Stimulated activated CD4-positive, alpha-beta T cell treated with anti-CD3 and anti-CD28 coated beads, TNF-alpha, amount 100 ng/mL, for 4 hours (primary cell): ENCODE data around the gene UTY.

Source experiments
- DNase-seq, 3 experiments: peaks; one replicate each; pipeline ENCODE4 v3.0.0-alpha.2; 2020; ENCODE audit warnings: low read depth in 3 of 3

Gene UTY

DNA sequence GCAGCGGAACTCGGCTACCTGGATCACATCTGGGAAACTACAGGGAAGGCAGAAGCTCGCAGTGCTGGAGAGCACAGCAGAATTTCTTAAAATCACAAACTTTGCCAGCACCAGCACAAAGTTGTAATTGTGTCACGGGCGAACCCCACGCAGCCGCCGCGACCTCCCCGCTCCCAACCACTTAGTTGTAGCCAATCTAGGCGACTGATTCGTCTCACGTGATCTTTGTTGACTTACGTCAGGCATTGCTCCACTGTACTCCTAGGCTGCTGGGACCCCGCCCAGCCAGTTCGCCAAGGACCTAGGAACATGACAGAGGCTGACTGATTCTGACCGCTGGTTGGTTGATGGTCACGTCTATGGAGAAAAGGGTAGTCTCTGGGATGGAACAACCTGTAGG lies at the start of gene UTY:
Gene UTY (minus strand): TSS at position 206 of the 400 bp plus-strand sequence. CDS start 368 bp downstream, outside the sequence.
- peak; percentile 33 to 43 (median 34) for DNase-seq

DNA sequence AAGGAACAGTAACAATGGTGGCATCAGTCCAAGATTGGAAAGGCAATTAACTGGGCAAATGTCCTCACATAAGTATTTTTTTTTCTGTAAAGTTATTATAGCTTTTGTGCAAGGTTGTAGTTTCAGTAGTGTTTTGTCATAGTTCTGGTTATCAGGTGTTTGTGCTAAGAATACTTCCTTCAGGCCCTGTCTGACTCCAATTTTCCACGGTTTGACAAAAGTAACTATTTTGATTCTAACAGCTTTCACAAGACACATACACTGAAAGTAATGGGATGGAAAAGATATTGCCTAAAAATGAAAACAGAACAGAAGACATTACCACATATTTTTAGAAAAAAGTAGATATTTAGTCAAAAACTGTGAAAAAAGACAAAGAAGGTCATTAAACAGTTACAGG lies 40.6 kb upstream of the UTY start:
- no peak for DNase-seq

GRCh38 chrY:13501215-13501614 lies 21.4 kb upstream of the UTY start:
- DNase-seq = no peak

- DNase-seq = no peak
Observed at GRCh38 chrY:13493737-13494136, 13.9 kb upstream of the UTY start.

GRCh38 chrY:13492408-13492807 lies 12.6 kb upstream of the UTY start:
- DNase-seq = no peak

DNA sequence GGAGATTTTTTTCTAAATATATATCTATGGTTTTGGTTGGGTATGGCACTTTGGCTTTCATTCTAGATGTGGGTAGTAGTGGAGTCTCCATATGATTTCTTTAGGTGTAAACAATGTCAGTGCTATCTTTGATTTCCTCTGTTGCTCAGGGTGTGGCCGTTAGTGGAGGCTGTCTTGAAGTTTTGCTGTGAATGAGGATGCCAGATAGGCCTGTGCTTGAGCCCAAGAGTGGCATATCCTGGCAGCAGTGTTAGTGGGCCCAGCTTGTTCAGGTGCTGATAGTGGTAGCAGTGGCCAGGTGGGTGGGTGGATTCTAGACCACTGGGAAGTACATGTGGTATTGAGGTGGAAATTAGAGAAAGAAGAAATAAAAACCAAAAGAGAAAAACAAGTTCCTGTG lies 8.9 kb upstream of the UTY start:
- no peak for DNase-seq

DNA sequence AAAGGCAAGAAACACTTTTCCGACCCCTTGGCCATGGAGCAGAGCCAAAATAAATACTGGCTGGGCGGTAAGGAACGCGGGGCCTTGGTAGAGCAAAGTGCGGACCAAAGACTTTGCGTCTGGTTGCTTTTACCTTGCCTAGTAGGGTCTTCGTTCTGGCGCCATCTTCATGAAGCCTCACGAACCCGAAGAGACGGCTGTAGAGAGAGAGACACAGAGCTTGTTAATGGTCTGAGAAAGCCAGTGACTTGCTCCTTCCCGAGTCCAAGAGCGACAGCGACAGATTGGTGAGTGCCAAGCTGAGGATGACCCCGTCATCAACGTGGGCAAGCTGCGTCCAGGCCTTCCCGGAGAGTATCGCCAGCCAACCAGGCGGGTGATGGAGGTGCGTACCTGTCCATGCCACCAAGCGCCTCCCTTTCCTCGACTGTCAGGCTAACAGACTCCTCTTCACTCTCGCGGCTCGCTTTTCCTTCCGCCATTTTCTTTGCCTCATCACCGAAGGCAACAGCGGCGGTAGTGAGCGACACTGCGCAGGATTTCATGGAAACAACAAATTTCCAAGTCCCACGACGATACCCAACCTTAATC lies 617 bp downstream of the UTY start:
- peak; percentile 9 to 21 (median 20) for DNase-seq

GRCh38 chrY:13478126-13478785 lies 1.6 kb downstream of the UTY start:
- peak in 2 of 3 experiments; percentile 15 to 21 for DNase-seq

GRCh38 chrY:13474997-13475396 lies 4.8 kb downstream of the UTY start:
- no peak for DNase-seq

DNA sequence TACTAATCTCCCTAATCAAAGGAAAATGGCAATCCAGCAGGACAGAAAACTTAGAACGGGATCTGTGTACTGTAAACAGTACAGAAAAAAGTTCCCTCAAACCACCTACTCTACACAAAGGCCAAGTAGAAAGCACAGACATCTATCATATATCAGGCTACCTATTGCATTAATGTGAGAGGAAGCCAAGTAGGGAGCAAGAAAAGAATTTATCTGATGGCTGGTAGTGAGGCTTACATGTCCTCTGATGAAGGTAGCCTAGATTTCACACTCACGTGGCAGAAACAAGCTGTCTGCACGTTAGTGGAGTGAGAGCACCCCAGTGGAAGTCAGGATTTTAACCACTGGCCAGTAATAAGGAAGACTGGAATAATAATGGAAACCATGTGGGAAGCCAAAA lies 28.3 kb downstream of the UTY start:
- no peak for DNase-seq

- DNase-seq = no peak
Observed at GRCh38 chrY:13450596-13451130, 29.2 kb downstream of the UTY start.

- no peak for DNase-seq
Observed at GRCh38 chrY:13445566-13445965, 34.3 kb downstream of the UTY start.

DNA sequence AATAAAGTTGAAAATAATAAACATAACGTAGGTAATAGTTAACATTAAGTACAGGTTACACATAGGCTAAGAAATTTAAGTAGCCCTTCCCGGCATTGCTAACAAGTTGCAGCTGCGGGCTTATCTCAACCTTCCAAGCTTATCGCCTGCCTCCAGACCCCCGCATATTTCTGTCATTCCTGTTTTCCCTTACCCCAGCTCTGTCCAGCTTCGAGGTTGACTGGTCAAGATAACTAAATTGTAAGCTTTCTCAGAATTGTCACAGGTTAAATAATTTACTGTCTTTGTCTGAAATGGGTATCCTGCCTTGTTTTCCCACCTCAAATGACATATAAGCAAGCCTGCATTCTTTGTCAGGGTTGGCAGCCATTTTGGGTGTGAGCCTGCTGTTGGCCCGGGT lies 36.7 kb downstream of the UTY start:
- DNase-seq = no peak

DNA sequence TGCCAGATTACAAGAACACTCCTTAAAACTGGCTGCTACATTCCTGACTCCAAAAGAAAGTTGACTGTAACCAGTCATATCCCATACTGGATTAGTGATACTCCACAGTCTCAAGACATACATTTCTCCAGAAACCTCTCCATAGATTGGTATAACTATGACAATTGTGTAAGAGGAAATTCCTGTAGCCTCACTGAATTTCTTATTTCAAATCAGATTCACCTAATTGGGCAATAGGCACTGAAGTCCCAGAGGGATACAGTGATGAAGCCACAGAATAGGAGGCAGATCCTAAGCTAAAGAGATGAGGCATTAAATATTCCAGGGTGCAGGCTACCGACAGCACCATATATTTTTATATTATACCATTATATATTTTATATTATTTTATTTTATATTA lies 39.0 kb downstream of the UTY start:
- no peak for DNase-seq

- DNase-seq = peak; percentile 8 to 26 (median 18)
Observed at GRCh38 chrY:13435968-13436937, 43.6 kb downstream of the UTY start.

DNA sequence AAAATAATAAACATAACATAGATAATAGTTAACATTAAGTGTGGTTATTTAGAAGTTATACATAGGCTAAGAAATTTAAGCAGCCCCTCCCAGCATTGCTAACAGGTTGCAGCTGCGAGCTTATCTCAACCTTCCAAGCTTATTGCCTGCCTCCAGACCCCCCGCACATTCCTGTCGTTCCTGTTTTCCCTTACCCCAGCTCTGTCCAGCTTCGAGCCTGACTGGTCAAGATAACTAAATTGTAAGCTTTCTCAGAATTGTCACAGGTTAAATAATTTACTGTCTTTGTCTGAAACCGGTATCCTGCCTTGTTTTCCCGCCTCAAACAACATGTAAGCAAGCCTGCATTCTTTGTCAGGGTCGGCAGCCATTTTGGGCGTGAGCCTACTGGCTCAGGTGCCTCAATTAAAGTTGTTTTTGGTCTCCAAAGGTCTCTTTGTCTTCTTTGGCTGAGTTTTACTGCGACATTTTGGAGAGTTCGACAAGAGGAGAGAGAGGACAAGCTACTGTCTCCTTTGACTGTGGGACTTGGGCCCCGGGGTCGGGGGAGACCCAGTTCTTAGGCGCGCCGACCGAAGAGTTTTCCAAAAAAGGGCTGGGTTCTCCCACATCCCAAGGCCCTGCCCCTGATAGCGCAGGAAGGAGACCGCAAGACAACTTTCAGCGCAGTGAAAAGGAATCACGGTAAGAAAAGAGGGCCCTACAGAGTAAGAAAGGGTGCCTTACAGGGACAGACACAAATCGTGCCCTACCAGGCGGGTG lies 44.4 kb downstream of the UTY start:
- DNase-seq = no peak

GRCh38 chrY:13432293-13433025 lies 47.4 kb downstream of the UTY start:
- no peak for DNase-seq

- no peak for DNase-seq
Observed at GRCh38 chrY:13429551-13429950, 50.3 kb downstream of the UTY start.

DNA sequence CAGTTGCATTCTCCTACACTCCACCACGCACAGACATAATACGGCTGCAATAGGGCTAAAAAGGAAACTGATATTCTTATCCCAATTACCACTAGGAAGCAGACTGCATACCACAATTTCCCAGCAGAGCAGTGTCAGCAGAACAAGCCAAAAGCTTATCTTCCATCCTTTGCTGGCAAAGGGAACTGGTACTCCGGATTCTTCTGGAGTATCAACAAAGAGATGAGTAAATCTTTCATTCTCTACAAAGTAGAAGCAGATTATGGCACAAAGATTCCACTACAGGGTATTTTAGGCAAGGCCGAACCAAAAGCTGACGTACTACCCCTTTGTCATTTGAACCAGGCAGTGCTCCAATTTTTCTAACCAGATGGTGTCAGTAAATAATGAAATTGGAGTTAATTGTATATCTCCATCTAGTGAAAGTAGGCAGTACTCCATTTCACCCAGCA lies 56.5 kb downstream of the UTY start:
- DNase-seq = no peak

GRCh38 chrY:13416869-13417661 lies 62.8 kb downstream of the UTY start:
- no peak for DNase-seq
